IMR-90 (cell line): ENCODE results near the gene CASK. TPM values are rescaled to one million over a fixed set of nuclear protein-coding genes. Genes with fewer than 3 reads are reported as not detected.

Experiments used
- ATAC-seq: fragments of 200-7000 bp; cut with Tn5 transposase; 2 replicates; pipeline ENCODE4 v1.9.1; 2020; ENCODE audit warnings: low read depth, mild to moderate bottlenecking, moderate library complexity
- BruUV-seq: library from RNA; stranded (reverse); fragments of 400-500 nt; replicated peaks from 2 replicates; lab custom pipeline; 2021; lab: Mats Ljungman, UMichigan
- CTCF ChIA-PET: fragments of 300-600 bp; formaldehyde crosslinking; extraction: SDS; loops from one replicate; lab custom pipeline; 2021; ENCODE audit warnings: antibody characterized with exemption; lab: Yijun Ruan, JAX
- POLR2A ChIA-PET: fragments of 300-600 bp; sonication (Branson Sonifier 250); formaldehyde crosslinking; loops from one replicate; lab custom pipeline; 2022; ENCODE audit warnings: antibody characterized with exemption; ENCODE audit not compliant: unreplicated experiment; lab: Charles Lee
- DNase-seq: peaks from one replicate; pipeline ENCODE4 v3.0.0; 2013
- H2AFZ ChIP-seq: replicated peaks from 2 replicates; pipeline ENCODE3; 2013; ENCODE audit warnings: low read length, mild to moderate bottlenecking; ENCODE audit not compliant: poor library complexity
- H2AK5ac ChIP-seq: 2 replicates; pipeline ENCODE4 v1.6.1; 2013; ENCODE audit warnings: low read depth, low read length, inconsistent platforms
- H2AK9ac ChIP-seq: replicated peaks from 2 replicates; pipeline ENCODE3; 2013; ENCODE audit warnings: mild to moderate bottlenecking, low read depth, low read length, moderate library complexity; ENCODE audit not compliant: poor library complexity
- H2BK120ac ChIP-seq: 2 replicates; pipeline ENCODE4 v1.6.1; 2013; ENCODE audit warnings: low read depth, low read length, inconsistent platforms
- H2BK15ac ChIP-seq: 3 replicates; pipeline ENCODE4 v1.6.1; 2013; ENCODE audit warnings: low read depth, low read length, inconsistent platforms
- H2BK20ac ChIP-seq: 2 replicates; pipeline ENCODE4 v1.6.1; 2013; ENCODE audit warnings: low read depth, mild to moderate bottlenecking, inconsistent platforms, low read length, moderate library complexity
- H2BK5ac ChIP-seq: 2 replicates; pipeline ENCODE4 v1.6.1; 2013; ENCODE audit warnings: mild to moderate bottlenecking, low read depth, low read length, inconsistent platforms; ENCODE audit not compliant: poor library complexity, severe bottlenecking
- H3K14ac ChIP-seq: replicated peaks from 2 replicates; pipeline ENCODE4 v1.6.1; 2013; ENCODE audit warnings: low read depth, low read length, inconsistent platforms
- H3K18ac ChIP-seq: 2 replicates; pipeline ENCODE4 v1.6.1; 2013; ENCODE audit warnings: low read depth, low read length, control low read depth
- H3K23ac ChIP-seq: 2 replicates; pipeline ENCODE4 v1.6.1; 2013; ENCODE audit warnings: low read depth, low read length, inconsistent platforms
- H3K27ac ChIP-seq: 2 replicates; pipeline ENCODE4 v1.5.1; 2013; ENCODE audit warnings: mild to moderate bottlenecking, control low read depth, low read length; ENCODE audit not compliant: insufficient read depth
- H3K27me3 ChIP-seq: 2 replicates; pipeline ENCODE4 v1.6.1; 2013; ENCODE audit warnings: low read length; ENCODE audit not compliant: control insufficient read depth, insufficient read depth
- H3K36me3 ChIP-seq: 2 replicates; pipeline ENCODE4 v1.6.1; 2013; ENCODE audit warnings: low read length, mixed read lengths; ENCODE audit not compliant: control insufficient read depth, insufficient read depth
- H3K4ac ChIP-seq: 2 replicates; pipeline ENCODE4 v1.6.1; 2013; ENCODE audit warnings: low read depth, low read length, inconsistent platforms
- H3K4me1 ChIP-seq: 2 replicates; pipeline ENCODE4 v1.6.1; 2013; ENCODE audit warnings: low read length, mixed read lengths; ENCODE audit not compliant: control insufficient read depth, insufficient read depth
- H3K4me2 ChIP-seq: 2 replicates; pipeline ENCODE4 v1.6.1; 2013; ENCODE audit warnings: low read depth, mild to moderate bottlenecking, control low read depth, low read length, moderate library complexity
- H3K4me3 ChIP-seq: 2 replicates; pipeline ENCODE4 v1.5.1; 2013; ENCODE audit warnings: low read depth, mild to moderate bottlenecking, control low read depth, low read length, moderate library complexity; ENCODE audit not compliant: insufficient read depth
- H3K56ac ChIP-seq: 2 replicates; pipeline ENCODE4 v1.6.1; 2013; ENCODE audit warnings: low read length, inconsistent platforms; ENCODE audit not compliant: insufficient read depth; ENCODE audit errors: extremely low read depth
- H3K79me1 ChIP-seq, 2 experiments: 2 replicates each; pipeline ENCODE4 v1.6.1; 2013; ENCODE audit warnings: low read length in 2 of 2, inconsistent platforms in 1 of 2, low read depth in 1 of 2
- H3K9ac ChIP-seq: 2 replicates; pipeline ENCODE4 v1.6.1; 2013; ENCODE audit warnings: low read depth, low read length, control low read depth
- H3K9me1 ChIP-seq: 2 replicates; pipeline ENCODE4 v1.6.1; 2013; ENCODE audit warnings: low read length, inconsistent platforms; ENCODE audit not compliant: insufficient read depth
- H3K9me3 ChIP-seq: 2 replicates; pipeline ENCODE4 v1.6.1; 2013; ENCODE audit warnings: low read length; ENCODE audit not compliant: control insufficient read depth, insufficient read depth
- H4K20me1 ChIP-seq: 2 replicates; pipeline ENCODE4 v1.6.1; 2013; ENCODE audit warnings: low read length, inconsistent platforms; ENCODE audit not compliant: insufficient read depth
- H4K5ac ChIP-seq: 2 replicates; pipeline ENCODE4 v1.6.1; 2013; ENCODE audit warnings: mild to moderate bottlenecking, low read depth, low read length, control low read depth
- H4K8ac ChIP-seq, 2 experiments: 2 replicates each; pipeline ENCODE4 v1.6.1; 2013; ENCODE audit warnings: low read depth in 2 of 2, low read length in 2 of 2, control low read depth in 1 of 2, inconsistent platforms in 1 of 2
- H4K91ac ChIP-seq: 2 replicates; pipeline ENCODE4 v1.6.1; 2013; ENCODE audit warnings: low read depth, low read length, inconsistent platforms; ENCODE audit not compliant: insufficient read depth
- BHLHE40 ChIP-seq: fragments of 150-350 bp; IDR thresholded peaks from 2 replicates; pipeline ENCODE4 v1.6.1; 2016; ENCODE audit warnings: mild to moderate bottlenecking, low read depth, low read length
- MAFK ChIP-seq: IDR thresholded peaks from 2 replicates; pipeline ENCODE4 v1.6.1; 2012; ENCODE audit warnings: low read depth, low read length, improper control_type of control experiment
- MAZ ChIP-seq: IDR thresholded peaks from 2 replicates; pipeline ENCODE4 v1.6.1; 2012; ENCODE audit warnings: low read depth, mild to moderate bottlenecking, low read length, improper control_type of control experiment, moderate library complexity, borderline replicate concordance
- NFE2L2 ChIP-seq: fragments of 150-350 bp; IDR thresholded peaks from 2 replicates; pipeline ENCODE4 v1.6.1; 2016; ENCODE audit warnings: low read depth, mild to moderate bottlenecking, low read length
- RCOR1 ChIP-seq: IDR thresholded peaks from 2 replicates; pipeline ENCODE4 v1.6.1; 2012; ENCODE audit warnings: mild to moderate bottlenecking, low read length, improper control_type of control experiment; ENCODE audit not compliant: insufficient replicate concordance
- RFX5 ChIP-seq: IDR thresholded peaks from 2 replicates; pipeline ENCODE4 v1.8.0; 2012; ENCODE audit warnings: low read depth, mild to moderate bottlenecking, low read length, moderate library complexity
- WGBS, 2 experiments: methylation state at CpG; one replicate each; pipeline versions ENCODE4 v1.1.5 to v1.1.7; 2013; ENCODE audit warnings: missing lambda C conversion rate in 2 of 2; ENCODE audit not compliant: insufficient read length in 1 of 2; ENCODE audit errors: extremely low coverage in 2 of 2; 5-methylcytosine and 5-hydroxymethylcytosine counted together
- dilution Hi-C: fragments of 300-500 bp; cut with HindIII; formaldehyde crosslinking; loops from one replicate; pipeline ENCODE4 v1.14.3; 2018; ENCODE audit warnings: low sequenced_read_pairs; ENCODE audit not compliant: unreplicated experiment
- in situ Hi-C: fragments of 300-500 bp; cut with MboI; formaldehyde crosslinking; loops from 3 replicates; pipeline ENCODE4 v1.14.3; 2019; ENCODE audit warnings: low sequenced_read_pairs, inconsistent platforms, mixed read lengths
- intact Hi-C: fragments of 100-400 bp; cut with micrococcal nuclease; formaldehyde crosslinking; loops from 2 replicates; pipeline ENCODE4 v1.10.0; 2022
- polyA plus RNA-seq, 3 experiments: library from polyadenylated mRNA; depleted of rRNA; stranded (reverse); fragments of >200 nt; gene quantifications; 2 replicates each; pipeline ENCODE4 v1.2.3, GENCODE V29; 2012; ENCODE audit warnings: low replicate concordance in 1 of 3
- total RNA-seq: library from RNA; depleted of rRNA; stranded (reverse); fragments of >200 nt; gene quantifications from 2 replicates; pipeline ENCODE4 v1.2.3, GENCODE V29; 2012

The CASK gene
- total and polyA plus RNA-seq, 2 of the 4 experiments (the other 2 are of a cell fraction): 9.4 to 17.7 TPM

GRCh38 chrX:41474726-41475100 is 448.6 kb downstream of the CASK start:
- Histone ChIP-seq H3K4me2 (no peak overlapping the region), H2AK9ac (no peak overlapping the region), H2BK120ac (no peak overlapping the region), H4K5ac (no peak overlapping the region), H3K4me3 (no peak overlapping the region), H4K91ac (no peak overlapping the region), H3K27me3 (peaks cover 3% of the 10 kb centered on the region; the same call in 1 of the 2 replicates), H3K14ac (no peak overlapping the region), H3K18ac (no peak overlapping the region), H3K79me1 (no peaks in the 10 kb centered on the region), H2BK15ac (no peak overlapping the region), H4K8ac (no peak overlapping the region), H2BK5ac (no peak overlapping the region), H3K27ac (no peak overlapping the region), H3K4ac (no peak overlapping the region), H3K56ac (no peak overlapping the region), H3K4me1 (no peaks in the 10 kb centered on the region), H2BK20ac (no peak overlapping the region), H3K9me1 (no peaks in the 10 kb centered on the region), H2AFZ (no peak overlapping the region), H2AK5ac (no peak overlapping the region), H3K9me3 (peaks cover 3% of the 10 kb centered on the region; the same call in 1 of the 2 replicates), H3K36me3 (no peaks in the 10 kb centered on the region), H4K20me1 (no peaks in the 10 kb centered on the region), H3K9ac (no peak overlapping the region), H3K23ac (no peak overlapping the region)
- no peak for TF ChIP-seq NFE2L2
- TF ChIP-seq BHLHE40: no peak
- no peak for TF ChIP-seq RCOR1
- TF ChIP-seq MAFK: no peak
- TF ChIP-seq RFX5: no peak
- no peak for TF ChIP-seq MAZ
- intact Hi-C loops (no loop called here), in situ Hi-C loops (no loop called here), dilution Hi-C loops (no loop called here)
- BruUV-seq: no TSS peak
- POLR2A ChIA-PET: no interaction called here
- CTCF ChIA-PET: no interaction called here
- 86% methylated on average over 4 of the region's 16 CpGs; no CpG with 5 or more reads in 1 of the 2 experiments for WGBS, 2 experiments
- ATAC-seq (no peak), DNase-seq (no peak)
